Activated CD8-positive, alpha-beta memory T cell treated with anti-CD3 and anti-CD28 coated beads, Interleukin-2, amount 50 U/mL, for 24 hours (primary cell): Measurements from ENCODE around the gene ADGRF5.

Experiments used
- DNase-seq: peaks from one replicate; pipeline ENCODE4 v3.0.0-alpha.2; 2020; ENCODE audit errors: extremely low read depth

The ADGRF5 gene

DNA sequence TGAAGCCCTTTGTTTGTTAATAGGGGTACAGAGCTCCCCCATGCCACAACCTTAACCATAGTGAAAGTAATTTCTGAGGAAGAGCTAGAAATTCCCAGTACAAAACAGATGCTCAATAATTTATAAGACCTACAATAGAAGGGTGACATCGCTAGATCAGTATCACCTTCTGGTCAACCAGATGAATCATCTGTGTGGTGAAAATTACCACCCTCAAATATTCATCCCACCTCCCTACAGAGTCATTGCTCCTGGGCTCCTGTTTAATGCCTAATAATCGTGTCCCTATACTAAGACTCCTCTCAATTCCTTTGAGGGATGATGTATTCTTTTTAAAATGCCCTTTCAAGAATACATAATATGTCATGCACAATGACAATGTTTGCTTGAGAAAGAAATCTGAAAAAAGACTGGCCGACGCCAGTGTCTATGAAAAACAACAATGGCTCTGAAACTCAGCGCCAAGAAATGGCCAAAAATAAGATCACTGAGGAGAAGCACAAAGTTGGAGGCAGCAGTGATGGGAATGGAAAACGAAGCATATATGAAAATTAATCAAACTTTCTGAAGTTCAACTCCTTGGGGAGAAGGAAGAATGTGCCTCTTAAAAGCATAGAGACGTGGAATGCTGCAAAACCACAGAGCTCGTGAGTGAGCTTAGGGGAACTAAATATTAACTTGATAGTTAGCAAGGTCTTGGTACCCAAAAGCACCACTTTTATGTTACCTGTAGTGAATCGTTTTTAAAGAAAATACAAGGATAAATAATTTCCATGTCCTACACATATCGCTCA, 11.0 kb upstream of the ADGRF5 start:
- DNase-seq: no peak

DNA sequence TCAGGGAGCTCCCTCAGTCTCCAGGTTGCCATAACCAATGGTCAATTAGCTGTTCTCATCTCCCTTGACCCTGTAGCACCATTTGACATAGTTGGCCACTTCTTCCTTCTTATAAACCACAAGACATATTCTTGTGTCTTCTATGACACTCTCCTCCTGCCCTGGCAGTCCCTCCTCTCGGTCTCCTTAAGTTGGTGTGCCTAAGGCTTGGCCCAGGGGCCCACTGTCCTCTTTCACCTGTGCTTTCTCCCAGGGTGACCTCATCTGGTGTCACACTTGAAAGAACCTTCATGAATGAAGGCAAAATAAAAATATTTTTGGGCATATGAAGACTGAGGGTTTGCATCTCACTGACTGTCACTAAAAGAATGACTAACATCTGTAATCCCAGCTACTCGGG, 9.7 kb upstream of the ADGRF5 start:
- no peak for DNase-seq

DNA sequence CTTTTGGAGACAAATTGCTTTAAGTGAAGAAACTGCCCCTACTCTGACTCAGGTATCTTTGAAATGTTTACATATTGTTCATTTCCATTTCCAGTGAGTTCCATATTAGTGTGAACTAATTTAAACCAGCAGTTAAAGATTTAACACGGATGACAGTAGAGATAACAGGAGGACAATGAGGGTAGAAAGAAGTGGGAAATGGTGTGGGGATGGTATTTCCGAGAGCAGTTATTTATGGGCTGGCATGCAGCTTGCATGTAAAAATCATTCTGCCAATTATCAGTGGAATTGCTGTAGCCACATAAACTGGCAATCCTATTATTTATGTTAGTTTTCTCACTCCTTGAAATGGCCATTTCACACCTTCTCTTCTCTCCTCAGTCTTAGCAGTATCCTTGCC, 8.6 kb upstream of the ADGRF5 start:
- no peak for DNase-seq

DNA sequence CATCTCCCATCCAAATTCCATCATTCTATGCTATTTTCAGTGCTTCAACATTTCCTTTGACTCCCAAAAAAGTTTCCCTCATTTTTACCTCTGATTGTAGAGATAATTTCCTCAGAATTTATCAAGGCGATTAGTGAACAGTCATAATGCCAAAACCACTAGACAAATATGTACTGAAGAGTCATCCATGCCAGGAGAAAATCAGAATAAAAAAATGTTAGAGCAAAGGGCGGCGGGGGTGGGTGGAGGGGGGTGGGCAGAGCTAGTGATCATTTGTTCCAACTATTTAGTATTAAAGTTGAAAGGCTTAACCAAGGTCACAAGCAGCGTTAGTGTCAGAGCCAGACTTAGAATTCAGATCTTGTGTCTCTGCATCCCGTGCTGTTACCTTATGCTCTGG, 5.3 kb upstream of the ADGRF5 start:
- DNase-seq: no peak

DNA sequence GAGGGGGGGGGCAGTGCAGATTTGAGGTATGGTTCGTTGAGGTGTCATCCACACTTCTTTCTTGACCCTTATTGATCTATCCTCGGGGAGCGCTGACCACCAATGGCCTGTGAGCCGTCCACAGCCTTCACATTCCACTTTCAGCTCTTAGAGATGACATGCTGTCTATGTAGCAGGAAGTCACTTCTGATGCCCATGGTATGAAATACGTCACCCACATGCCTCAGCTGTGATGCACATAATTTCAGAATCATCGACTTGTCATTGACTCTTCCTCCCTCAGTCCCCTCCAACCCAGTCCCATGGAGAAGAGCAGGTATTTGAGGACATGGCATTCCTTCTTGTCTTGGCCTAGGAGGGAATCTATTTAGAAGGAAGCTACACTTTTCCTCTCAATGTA, 4.7 kb upstream of the ADGRF5 start:
- no peak for DNase-seq

DNA sequence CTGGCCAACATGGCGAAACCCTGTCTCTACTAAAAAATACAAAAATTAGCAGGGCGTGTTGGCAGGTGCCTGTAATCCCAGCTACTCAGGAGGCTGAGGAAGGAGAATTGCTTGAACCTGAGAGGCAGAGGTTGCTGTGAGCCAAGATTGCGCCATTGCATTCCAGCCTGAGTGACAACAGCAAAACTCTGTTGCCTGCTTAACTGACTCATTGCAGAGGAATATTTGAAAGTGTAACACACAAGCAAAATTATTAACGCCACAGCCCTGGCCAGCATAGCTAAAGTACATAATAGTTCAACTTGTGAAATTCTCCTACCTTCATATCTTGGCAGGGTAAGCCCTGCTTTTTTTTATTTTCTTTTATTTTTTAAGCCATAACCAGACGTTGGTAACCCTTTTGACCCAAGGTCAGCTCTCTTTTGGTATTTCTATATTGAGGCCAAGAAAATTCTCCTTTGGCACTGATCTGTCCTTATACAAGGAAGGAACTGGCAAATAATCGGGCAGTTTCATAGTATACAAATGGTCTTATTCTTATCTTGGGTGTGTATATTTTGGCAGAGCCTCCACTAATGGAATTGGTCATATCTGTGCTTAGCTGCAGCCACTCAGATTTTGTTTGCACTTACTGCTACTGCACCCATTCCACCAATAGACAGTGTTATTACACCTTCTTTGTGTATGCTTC, 4.0 kb upstream of the ADGRF5 start:
- DNase-seq: no peak

DNA sequence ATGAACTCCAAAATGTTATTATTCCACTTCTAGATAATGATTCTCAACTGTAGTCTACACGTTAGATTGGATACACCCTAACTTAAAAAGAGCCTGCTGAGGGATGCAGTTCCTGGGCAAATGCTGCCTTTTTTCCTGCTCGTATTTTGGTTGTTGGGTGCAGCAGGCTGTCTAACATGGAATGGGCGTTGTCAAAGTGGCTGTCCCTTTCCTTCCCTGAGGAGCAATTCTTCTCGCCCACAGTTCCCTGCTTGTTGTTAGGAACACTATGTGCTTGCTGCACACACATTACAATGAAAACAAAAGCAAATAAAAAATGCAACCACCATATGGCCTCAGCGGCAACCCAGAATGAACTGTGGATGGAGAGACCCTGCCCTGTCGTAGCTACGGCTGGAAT, 1.7 kb upstream of the ADGRF5 start:
- DNase-seq: no peak

DNA sequence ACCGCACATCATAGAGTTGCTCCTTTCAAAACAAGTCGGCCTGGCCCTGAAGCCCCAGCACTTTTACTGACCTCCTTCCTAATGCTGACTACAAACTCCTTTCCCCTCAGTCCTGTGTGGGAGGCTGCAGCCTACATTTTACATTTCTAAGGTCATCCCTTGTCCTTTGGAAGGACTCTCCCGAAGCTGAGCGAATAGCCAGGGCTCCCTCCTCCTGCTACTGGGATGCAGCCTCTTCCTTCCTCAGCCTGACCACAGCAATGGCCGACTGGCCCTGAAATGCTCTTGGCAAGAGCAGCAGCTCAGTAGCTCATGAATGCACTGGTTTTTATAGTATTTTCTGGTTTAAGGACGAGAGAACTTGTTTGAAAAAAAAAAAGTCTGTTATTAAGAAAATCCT, 679 bp downstream of the ADGRF5 start:
- no peak for DNase-seq

DNA sequence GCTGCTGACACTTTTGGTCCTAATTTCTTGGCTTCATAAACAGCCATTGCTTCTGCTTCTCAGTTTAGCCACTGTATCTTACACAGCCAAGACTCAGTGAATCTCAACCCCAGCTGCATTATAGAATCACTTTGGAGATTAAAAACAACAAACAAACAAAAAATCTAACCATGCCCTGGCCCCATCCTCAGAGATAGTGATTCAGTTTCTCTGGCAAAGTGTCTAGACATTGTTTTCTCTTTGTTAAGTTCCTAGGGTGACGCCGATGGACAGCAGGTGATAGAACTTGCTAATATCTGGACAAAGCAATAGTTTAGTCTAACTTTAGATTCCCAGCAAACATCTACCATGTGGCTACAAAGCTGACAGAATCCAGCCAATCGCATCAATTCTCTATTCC, 2.9 kb downstream of the ADGRF5 start:
- DNase-seq: no peak

DNA sequence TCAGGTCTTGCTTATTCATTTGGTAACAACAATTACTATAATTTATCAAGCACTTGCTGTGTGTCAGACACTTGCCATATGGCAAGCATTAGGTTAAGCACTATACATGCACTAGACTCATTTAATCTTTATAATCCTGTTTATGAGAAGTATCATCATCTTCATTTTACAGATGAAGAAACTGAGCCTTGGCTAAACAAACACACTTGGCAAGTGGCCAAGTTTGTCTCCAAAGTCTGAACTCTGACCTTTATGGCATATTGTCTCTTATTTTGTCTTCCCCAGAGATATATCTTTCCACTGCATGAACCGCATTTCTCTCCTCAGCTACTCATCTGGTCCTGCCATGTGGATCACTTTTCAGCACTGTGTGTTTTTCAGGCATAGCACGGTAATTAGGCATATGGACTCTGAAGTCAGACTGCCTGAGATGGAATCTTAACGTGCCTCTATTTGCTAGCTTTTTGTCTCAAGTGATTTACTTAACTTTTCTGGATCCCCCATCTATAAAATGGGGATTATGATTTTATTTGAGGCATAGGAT, 4.7 kb downstream of the ADGRF5 start:
- DNase-seq: no peak

DNA sequence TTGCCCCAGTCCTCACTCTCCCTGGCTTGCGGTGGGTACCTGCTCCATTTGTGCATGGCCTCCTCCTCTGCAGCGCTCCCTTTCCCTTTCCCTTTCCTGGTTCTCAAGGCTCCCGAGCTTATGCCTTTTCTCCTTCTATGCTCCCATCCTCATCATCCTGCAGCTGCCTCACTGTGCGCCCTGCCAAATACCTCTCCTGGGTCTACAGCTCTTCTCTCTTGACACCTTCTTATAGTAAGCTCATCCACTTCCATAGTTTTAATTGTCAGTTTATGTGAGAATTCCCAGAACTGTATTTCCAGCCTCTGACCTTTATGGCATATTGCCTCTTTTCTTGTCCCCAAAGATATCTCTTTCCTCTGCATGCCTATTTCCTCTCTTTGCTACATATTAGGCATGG, 5.9 kb downstream of the ADGRF5 start:
- no peak for DNase-seq

DNA sequence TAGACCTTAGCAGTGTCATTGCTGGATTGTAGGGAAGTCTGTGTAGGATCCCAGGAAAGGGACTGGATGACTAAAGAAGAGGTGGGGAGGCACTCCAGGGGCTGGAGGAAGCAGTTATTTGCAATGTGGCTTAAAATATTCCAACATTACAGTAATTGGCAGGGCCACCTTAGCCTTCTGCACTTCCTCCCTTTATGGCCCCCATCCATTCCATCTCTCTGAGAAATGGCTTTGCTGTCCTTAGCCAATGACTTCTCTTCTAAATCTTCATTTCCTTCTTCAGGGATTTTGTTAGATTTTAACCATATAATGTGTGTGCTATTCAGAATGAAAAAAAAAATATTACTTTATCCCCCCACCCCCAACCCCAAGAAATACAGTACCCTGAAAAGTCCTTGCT, 6.4 kb downstream of the ADGRF5 start:
- DNase-seq: no peak

DNA sequence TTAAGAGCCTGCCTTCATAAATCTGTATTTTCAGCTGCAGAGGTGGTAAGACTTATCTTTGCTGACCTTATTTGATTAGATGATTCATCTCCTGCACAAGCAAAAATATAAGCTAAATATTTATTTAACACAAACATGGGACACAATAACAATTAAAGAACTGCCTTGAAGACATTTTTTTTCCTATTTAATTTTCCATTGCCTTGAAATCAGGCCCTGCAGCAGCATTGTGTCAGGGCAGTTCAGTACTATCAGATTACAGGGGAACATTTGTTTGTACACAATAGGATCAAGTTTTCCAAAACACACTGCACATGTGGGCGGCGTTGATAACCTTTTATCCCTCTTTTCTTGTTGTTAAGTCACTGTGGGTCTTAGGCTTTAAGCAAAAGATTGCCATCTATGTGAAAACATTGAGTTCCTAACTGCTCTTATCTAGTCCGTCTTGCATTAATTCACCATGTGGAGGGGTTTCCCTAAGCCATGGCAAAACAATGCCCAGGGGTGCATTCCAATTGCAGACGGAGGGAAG, 7.4 kb downstream of the ADGRF5 start:
- no peak for DNase-seq

DNA sequence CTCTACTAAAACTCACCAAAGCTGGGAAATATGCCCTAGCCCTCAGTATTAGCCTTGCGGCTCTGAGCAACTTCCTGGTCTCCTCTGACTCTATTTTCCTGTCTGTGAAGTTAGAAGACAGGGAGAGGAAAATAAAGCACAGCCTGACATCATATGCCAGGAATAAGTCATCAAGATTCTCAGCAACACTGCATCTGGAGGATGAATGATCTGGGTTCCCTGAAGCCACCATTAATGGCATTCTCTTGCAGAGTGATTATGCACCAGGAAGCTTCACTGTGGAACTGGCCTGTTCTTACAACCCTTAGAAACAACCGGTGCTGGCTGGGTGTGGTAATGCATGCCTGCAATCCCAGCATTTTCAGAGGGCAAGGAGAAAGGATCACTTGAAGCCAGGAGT, 12.4 kb downstream of the ADGRF5 start:
- DNase-seq: no peak

DNA sequence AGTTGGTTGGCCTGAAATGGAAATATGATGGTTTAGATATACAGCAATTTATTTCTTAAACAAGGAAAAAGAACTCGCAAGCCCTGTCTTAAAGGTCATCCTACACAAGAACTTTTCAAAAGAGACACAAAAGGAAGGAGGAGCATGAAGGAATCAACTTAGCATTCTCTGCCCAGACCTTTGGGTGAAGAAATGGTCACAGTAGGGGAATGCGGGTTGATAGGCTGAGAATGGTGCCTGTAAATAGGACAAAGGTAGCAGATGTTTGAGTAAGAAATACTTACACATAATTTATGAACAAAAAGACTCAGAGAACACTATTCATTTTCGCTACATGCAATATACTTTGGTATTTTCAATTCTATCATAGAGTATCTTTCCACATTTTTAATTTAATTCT, 15.0 kb downstream of the ADGRF5 start:
- DNase-seq: no peak

DNA sequence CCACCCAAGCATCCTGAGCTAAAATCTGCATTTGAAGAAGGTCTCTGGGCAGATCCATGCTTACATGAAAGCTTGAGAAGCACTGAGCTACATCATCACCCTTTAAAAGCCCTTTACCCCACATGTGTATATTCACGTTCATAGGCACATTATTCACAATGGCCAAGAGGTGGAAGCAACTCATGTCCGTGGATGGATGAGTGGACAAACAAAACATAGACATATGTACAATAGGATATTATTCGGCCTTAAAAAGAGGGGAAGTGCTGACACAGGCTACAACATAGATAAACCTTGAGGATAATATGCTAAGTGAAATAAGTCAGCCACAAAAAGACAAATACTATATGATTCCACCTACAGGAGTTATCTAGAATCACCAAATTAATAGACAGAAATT, 17.6 kb downstream of the ADGRF5 start:
- DNase-seq: no peak

DNA sequence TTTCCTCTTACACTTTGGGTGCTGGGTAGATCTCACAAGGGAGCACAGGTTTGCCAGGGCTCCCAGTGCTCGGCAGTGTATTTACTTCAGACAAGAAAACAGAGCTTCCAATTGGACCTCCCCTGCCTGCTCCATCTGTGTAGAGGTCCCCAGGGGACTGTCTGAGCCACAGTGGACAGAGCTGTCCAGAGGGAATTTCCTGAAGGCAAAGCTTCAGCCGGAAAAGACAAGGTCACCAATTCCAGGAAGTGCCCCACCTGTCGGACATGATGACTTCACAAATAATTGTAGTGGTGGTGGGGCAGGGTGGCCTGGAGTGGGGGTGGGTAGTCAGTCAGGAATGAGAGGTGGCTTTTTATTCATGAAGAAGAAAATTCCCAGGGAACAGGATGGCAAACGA, 18.6 kb downstream of the ADGRF5 start:
- DNase-seq: no peak

DNA sequence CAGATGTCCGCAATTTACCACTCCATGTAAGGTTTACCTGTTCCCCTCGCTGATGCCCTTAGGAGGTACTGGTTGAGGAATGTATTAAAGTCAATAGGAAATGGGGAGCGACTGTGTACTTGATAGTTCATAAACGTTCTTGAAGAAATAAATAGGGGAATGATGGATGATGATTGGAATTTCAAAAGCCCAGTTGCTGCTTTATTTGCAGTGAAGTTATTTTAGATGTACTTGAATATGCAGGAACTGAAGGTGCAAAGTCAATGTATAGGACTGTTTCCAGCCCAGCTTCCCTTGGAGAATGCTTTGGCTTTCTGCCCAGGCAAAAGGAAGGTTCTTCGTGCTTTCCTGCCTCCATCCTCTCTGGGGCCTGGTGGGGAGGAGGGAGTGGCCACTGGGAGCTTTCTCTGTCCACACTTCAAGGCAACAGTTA, 19.8 kb downstream of the ADGRF5 start:
- DNase-seq: no peak

DNA sequence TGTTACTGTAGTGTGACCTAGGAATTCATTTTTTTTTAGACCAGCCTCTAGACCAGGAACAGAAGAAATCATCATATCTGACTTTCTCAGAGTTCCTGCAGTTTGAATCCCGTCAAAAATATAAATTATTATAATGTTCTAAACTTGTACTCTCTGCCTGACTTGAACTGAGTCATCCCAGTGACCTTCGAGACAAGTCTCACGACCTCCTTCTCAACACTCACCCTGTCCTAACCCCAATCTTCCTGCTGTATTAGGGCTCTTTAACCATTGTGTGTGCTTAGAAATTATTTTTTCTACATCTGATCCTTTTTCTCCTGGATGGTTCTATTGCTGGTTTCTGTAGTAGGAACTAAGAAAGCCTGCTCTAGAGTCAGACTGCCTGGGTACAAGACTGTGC, 21.5 kb downstream of the ADGRF5 start:
- DNase-seq: no peak

DNA sequence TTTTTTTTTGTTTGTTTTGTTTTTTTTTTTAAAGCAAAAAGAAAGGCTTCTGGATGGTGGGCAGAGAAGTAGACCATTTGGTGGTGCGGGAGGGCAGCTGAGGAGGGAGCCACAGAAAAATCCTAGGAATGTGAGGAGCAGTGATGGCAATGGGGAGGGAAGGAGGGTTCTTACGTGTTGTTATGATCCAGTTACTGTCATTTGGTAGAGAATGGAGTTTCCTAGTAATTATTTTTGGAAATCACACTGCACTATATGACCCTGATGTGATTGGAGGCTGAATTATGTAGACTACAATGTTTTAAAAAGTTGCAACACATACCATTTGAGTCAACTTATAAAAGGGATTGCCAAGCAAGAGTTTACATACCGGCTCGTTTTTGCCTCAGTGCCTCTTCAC, 22.1 kb downstream of the ADGRF5 start:
- no peak for DNase-seq

DNA sequence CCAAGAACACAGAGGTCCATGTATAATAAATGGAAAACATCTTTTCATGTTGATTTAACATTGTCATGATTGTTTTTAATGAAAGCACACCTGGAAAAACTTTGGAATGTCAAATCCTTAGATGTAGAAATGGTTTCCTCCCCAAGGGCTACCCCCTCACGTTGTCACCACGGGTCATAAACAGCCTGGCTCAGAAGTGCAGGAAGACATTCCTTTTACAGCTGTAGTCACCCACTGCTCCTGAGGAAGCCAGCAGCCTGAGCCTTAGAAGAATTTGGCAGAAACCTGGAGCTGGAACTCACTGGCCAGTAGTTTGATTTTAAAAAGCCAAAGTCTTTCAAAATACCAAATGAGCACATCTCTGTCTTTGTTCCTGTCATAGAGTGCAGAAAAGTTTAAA, 23.7 kb downstream of the ADGRF5 start:
- DNase-seq: no peak

DNA sequence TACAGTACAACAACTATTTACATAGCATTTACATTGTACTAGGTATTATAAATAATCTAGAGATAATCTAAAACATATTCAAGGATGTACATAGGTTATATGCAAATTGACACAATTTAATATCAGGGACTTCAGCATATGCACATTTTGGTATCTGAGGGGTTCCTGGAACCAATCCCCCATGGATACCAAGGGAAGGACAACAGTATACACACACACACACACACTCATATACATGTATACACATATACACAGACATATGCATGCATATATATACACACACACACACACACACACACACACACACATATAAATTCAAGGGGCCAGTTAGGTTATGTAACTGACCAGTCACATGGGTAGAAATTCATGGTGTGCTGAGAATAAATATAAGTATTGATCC, 24.9 kb downstream of the ADGRF5 start:
- no peak for DNase-seq

DNA sequence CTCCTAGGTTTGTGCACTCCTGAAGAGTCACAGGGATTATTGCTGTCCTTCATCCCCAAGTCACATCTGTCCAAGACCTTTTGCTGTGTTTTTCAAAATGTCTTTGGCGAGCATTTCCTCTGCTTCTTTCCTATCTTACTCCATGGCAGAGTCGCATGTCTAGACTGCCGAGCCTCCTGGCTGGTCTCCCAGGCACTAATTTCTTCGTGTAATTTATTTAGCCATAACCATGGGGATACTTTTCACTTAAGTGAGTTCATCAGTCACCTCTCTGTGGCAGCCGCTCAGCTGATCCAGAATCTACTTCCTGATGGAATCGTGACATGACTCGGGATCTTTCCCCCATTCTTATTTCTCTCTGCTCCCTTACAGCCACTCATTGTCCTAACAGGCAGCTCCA, 25.8 kb downstream of the ADGRF5 start:
- DNase-seq: no peak
